Activated T-helper 1 cell treated with anti-CD3 and anti-CD28 coated beads, Interleukin-2, amount 50 U/mL, for 16 hours (primary cell): ENCODE results near the gene TAGLN2.

Experiments used
- DNase-seq, 2 donors: peaks; one replicate each; pipeline ENCODE4 v3.0.0-alpha.2; 2020; ENCODE audit warnings: low read depth in 1 of 2, low spot score in 1 of 2

The TAGLN2 gene

GRCh38 chr1:159877695-159878444, 47.4 kb downstream of the TAGLN2 start:
- no peak for DNase-seq

DNA sequence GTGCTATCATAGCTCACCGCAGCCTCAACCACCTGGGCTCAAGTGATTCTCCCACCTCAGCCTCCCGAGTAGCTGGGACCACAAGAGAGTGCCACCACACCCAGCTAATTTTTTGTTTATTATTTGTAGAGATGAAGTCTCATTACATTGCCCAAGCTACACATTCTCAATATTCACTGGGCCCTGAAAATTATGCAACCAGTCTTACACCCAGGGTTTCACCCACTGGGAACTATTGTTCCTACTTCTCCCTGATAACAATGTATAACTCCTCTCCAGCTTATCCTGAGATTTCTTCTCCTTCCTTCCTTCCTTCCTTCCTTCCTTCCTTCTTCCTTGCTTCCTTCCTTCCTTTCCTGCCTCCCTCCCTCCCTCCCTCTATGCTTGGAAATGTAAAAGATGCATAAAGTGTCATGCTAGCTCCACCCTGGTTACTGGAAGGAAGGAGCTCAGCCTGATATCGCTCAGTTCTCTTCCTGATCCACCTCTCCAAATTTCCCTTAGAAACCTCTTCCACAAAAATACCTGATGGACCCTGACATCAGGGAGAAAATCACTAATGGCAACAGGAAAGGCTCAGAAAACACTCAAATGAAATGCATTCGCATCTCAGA, 51.7 kb downstream of the TAGLN2 start:
- no peak for DNase-seq

DNA sequence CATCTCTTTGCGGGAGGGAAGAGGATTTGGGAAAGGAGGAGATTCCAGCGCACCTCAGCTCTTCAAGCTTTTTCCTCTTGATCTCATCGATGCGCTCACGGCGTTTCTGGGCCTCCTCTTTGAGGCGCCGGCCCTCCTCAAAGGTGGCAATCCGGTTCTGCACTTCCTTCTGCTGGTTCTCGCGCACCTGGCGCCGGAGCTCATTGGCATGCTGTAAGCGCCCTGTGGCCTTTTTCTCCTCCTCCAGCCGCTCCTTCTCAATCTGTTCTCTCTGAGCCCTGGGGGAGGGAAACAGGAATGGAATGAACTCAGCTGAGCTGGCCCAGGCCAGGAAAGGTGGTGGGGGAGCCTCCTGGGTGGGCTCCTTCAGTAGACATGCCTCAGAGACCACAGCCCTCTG, 52.4 kb downstream of the TAGLN2 start:
- DNase-seq: no peak

- DNase-seq: no peak
These were observed 54.6 kb downstream of the TAGLN2 start for GRCh38 chr1:159870704-159871103.

DNA sequence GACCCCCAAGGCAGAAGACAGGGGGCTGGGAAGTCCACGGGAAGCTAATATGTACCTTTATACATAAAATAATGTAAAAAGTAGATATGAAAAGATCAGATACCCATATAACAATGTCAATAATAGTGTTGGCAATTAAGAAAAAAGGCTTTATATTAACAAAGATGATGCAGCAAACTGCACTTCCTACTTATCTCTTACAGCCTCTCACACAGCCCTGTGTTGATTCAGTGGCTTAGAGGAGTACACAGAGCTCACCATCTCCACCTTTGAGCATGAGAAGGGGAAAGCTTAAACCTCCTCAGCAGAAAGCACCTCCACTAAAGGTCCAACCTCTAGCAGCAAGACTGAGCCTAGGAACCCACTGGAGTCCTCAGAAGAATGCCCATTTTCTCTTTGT, 55.7 kb downstream of the TAGLN2 start:
- no peak for DNase-seq

GRCh38 chr1:159869173-159869572, 56.1 kb downstream of the TAGLN2 start:
- no peak for DNase-seq

DNA sequence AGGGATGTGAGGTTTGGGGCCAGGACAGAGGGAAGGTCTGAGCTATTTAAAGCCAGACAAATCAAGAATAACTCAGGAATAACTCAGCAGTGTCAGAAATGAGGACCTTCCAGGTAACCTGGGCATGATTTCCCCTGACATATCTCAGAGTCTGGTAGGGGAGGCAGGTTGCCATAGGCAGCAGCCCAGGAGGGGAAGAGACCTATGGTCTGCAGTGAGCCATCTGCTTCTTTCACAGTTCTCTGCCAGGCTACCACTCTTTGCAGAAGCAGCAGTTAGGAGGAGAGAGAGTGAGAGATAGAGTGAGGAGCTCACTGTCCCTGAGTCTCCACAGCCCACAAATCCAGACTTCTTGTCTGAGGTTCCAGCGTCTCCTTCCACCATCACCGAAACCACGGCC, 56.5 kb downstream of the TAGLN2 start:
- no peak for DNase-seq
